Hair follicular keratinocyte (primary cell): ENCODE data around the gene SLC9A8. TPM values are rescaled to one million over a fixed set of nuclear protein-coding genes. Genes with fewer than 3 reads are reported as not detected.

ENCODE experiments used
- total RNA-seq: library from RNA; depleted of rRNA; stranded (reverse); fragments of >200 nt; gene quantifications from 2 replicates; pipeline ENCODE4 v1.2.3, GENCODE V29; 2015

The SLC9A8 gene, protein sequence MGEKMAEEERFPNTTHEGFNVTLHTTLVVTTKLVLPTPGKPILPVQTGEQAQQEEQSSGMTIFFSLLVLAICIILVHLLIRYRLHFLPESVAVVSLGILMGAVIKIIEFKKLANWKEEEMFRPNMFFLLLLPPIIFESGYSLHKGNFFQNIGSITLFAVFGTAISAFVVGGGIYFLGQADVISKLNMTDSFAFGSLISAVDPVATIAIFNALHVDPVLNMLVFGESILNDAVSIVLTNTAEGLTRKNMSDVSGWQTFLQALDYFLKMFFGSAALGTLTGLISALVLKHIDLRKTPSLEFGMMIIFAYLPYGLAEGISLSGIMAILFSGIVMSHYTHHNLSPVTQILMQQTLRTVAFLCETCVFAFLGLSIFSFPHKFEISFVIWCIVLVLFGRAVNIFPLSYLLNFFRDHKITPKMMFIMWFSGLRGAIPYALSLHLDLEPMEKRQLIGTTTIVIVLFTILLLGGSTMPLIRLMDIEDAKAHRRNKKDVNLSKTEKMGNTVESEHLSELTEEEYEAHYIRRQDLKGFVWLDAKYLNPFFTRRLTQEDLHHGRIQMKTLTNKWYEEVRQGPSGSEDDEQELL
- 2.7 and 2.9 TPM in 2 replicates for total RNA-seq

GRCh38 chr20:49812507-49813304, at the start of gene SLC9A8:
TSS of gene SLC9A8 (plus strand) at chr20:49812828. CDS start at chr20:49812923, 95 bp downstream.

DNA sequence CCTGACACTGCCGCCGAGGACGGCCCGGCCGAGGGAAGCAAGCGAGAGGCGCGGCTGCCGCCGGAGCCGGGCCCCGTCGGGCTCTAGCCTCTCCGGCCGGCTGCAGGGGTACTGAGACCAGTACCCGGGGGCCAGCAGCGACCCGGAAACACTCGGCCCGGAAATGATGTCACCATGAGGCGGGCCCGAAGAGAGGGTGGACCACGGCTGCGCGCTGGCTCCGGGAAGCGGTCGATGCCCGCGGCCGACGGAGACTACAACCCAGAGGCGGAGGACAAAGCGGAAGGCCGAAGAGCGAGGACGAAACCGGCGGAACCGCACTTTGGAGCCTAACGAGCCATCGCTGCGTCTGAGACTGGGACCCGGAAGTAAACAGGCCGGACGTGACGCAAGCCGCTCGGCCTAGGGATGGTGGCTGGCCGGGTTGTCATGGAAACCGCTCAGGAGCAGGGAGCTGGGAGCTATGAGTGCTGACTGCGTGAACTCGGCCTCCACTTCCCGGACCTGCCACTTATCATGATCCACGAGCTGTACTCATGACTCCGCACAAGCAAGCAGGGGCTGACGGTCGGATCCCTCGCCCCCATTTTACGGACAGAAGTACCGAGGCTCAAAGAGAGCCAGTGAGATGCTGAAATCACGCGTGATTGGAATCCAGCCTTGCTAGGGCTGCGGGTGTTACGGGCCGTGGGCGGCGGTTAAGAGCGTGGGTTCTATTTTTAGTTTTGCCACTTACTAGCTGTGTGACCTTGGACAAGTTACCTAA, 102.9 kb downstream of the SLC9A8 start, which contains the start of gene SPATA2:
TSS of gene SPATA2 (minus strand) at position 150 of the 766 bp plus-strand sequence. CDS start 7,039 bp downstream, outside the sequence.

GRCh38 chr20:49936153-49937026, 123.8 kb downstream of the SLC9A8 start, which contains the start of gene RNF114:
TSS of gene RNF114 (plus strand) at chr20:49936397. CDS start at chr20:49936413, 16 bp downstream.

Other genes starting within 250 kb of the SLC9A8 start
- not detected in 2 replicates for gene PTGIS, start 244.7 kb upstream of the SLC9A8 start, total RNA-seq
- 12.3 and 13.0 TPM in 2 replicates for gene B4GALT5, start 99.0 kb upstream of the SLC9A8 start, total RNA-seq
- 3.1 and 4.2 TPM in 2 replicates for gene SPATA2, start 102.7 kb downstream of the SLC9A8 start, total RNA-seq
- gene RNF114, start 123.6 kb downstream of the SLC9A8 start, total RNA-seq: 111 and 123 TPM in 2 replicates
- gene SNAI1, start 170.2 kb downstream of the SLC9A8 start, total RNA-seq: 0.04 TPM in 1 of 2 replicates, not detected in the other